GM06990 (cell line): ENCODE data around the gene PDHX.
A peak's percentile ranks its signal among the peaks of the same experiment; 100 is the strongest.

Experiments used
- DNase-seq: peaks from one replicate; pipeline ENCODE4 v3.0.0-alpha.2; 2011; ENCODE audit not compliant: insufficient read length; ENCODE audit errors: extremely low read depth
- H3K27me3 ChIP-seq: replicated peaks from 2 replicates; pipeline ENCODE4 v1.6.0; 2011; ENCODE audit warnings: low read length; ENCODE audit not compliant: control insufficient read depth, insufficient read depth
- H3K36me3 ChIP-seq: 2 replicates; pipeline ENCODE4 v1.5.1; 2011; ENCODE audit warnings: low read length; ENCODE audit not compliant: control insufficient read depth, insufficient read depth
- H3K4me3 ChIP-seq: replicated peaks from 2 replicates; pipeline ENCODE4 v1.5.1; 2011; ENCODE audit warnings: low read depth, mild to moderate bottlenecking, control low read depth, low read length
- CTCF ChIP-seq: IDR thresholded peaks from 2 replicates; pipeline ENCODE4 v1.5.1; 2011; ENCODE audit warnings: low read length, control low read depth, mild to moderate bottlenecking, inconsistent platforms; ENCODE audit not compliant: insufficient read depth, poor library complexity, severe bottlenecking

The PDHX gene

GRCh38 chr11:34916015-34916842 lies at the start of gene PDHX, which contains the start of gene APIP:
Gene PDHX (plus strand): TSS chr11:34916618. CDS start chr11:34916656, 38 bp downstream.
Gene APIP (minus strand): TSS chr11:34916379. CDS start chr11:34916284, 95 bp downstream.
- Histone ChIP-seq H3K36me3 (no peaks in the 10 kb centered on the region), H3K27me3 (no peaks in the 10 kb centered on the region), H3K4me3 (peak within 1 kb of the TSS; percentile 89)
- DNase-seq: peak; percentile 98
- TF ChIP-seq CTCF: no peak

GRCh38 chr11:34869425-34869824 lies 47.0 kb upstream of the PDHX start:
- peak; percentile 39 for TF ChIP-seq CTCF
- DNase-seq: no peak
- Histone ChIP-seq H3K4me3 (no peak overlapping the region), H3K36me3 (no peaks in the 10 kb centered on the region), H3K27me3 (no peaks in the 10 kb centered on the region)

DNA sequence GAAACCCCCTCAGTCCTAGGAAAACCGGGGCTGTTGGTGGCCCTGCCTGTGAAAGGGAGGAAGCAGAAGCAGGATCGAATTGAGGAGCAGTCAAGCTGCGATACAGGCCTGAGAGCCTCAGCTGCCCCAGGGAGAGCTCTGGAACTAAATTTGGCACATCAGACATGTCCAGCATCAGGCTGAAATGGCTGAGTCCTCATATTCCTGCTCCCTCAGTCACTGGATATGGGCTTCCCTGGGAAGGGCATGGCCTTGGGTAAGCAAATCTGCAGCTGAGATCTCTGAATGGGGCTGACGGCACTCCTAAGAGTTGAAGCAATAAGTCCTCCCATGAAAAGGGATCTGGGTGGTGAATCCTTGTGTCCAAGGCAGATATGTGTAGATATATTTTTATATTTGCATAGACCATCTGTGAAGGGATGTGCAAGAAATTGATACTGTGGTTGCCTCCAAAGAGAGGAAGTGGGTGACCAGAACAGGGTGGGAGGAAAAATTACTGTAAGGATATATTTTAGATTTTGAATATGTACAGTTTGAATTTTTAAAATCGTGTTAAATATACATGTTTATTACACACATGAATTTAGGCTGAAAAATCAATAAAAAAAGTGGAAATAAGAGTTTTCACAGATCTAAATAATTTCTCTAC lies 45.7 kb upstream of the PDHX start:
- no peak for DNase-seq
- no peak for TF ChIP-seq CTCF
- Histone ChIP-seq H3K27me3 (no peaks in the 10 kb centered on the region), H3K36me3 (no peaks in the 10 kb centered on the region), H3K4me3 (no peak overlapping the region)

- no peak overlapping the region for H3K4me3 ChIP-seq
- no peaks in the 10 kb centered on the region for H3K27me3 ChIP-seq
- H3K36me3 ChIP-seq: no peaks in the 10 kb centered on the region
- DNase-seq: no peak
- no peak for TF ChIP-seq CTCF
These were observed 42.2 kb upstream of the PDHX start for GRCh38 chr11:34874202-34874601.

- TF ChIP-seq CTCF: no peak
- no peaks in the 10 kb centered on the region for H3K27me3 ChIP-seq
- no peak overlapping the region for H3K4me3 ChIP-seq
- DNase-seq: no peak
- H3K36me3 ChIP-seq: no peaks in the 10 kb centered on the region
These were observed 38.9 kb upstream of the PDHX start for GRCh38 chr11:34877375-34877975.
